NCI-H2107 (cell line): ENCODE measurements around the gene GDF3.
"Not testable (repeated sequence)": the region's sequence is repeated elsewhere in the genome, so short reads cannot be mapped to it uniquely, and the experiment has no call there.

ENCODE experiments used
- DNase-seq: peaks from one replicate; lab custom pipeline; 2025; lab: John Stamatoyannopoulos, UW

Gene GDF3

GRCh38 chr12:7667125-7667524, 28.4 kb downstream of the GDF3 start:
- DNase-seq = no peak

GRCh38 chr12:7666595-7666994, 29.0 kb downstream of the GDF3 start:
- no peak for DNase-seq

- DNase-seq = no peak
These were observed 33.8 kb downstream of the GDF3 start for GRCh38 chr12:7661741-7662140.

- DNase-seq = no peak
These were observed 39.5 kb downstream of the GDF3 start for GRCh38 chr12:7656121-7656520.

GRCh38 chr12:7650091-7650490, 45.5 kb downstream of the GDF3 start:
- DNase-seq = no peak

- DNase-seq = no peak
These were observed 48.5 kb downstream of the GDF3 start for GRCh38 chr12:7647071-7647470.

GRCh38 chr12:7646178-7646475, 49.4 kb downstream of the GDF3 start:
- DNase-seq = no peak

GRCh38 chr12:7645395-7646177, 50.0 kb downstream of the GDF3 start:
- no peak for DNase-seq

GRCh38 chr12:7642876-7643309, 52.7 kb downstream of the GDF3 start:
- no peak for DNase-seq

- no peak for DNase-seq
These were observed 53.3 kb downstream of the GDF3 start for GRCh38 chr12:7642287-7642686.

GRCh38 chr12:7640123-7640995, 55.2 kb downstream of the GDF3 start:
- not testable (repeated sequence) for DNase-seq
